Measurements from ENCODE around the gene COL4A3.

The COL4A3 gene

GRCh38 chr2:227344231-227344630, 179.8 kb downstream of the COL4A3 start:
- DNase-seq (ENCODE audit: low spot score), result no peak

DNA sequence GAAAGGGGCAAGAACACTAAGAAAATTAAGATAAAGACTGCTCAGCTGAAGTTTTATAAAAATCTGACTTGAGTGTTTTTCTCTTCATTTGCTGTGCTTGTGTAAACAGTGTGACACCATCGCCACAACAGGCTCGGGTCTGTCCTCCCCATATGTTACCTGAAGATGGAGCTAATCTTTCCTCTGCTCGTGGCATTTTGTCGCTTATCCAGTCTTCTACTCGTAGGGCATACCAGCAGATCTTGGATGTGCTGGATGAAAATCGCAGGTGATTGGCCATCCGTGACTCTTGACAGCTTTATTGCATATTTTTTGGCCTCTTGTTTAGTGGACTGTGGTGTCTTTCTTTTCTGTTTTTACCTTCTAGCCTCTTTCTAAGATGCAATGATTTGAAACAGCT, 182.7 kb downstream of the COL4A3 start:
- DNase-seq (ENCODE audit: low spot score), result no peak

DNA sequence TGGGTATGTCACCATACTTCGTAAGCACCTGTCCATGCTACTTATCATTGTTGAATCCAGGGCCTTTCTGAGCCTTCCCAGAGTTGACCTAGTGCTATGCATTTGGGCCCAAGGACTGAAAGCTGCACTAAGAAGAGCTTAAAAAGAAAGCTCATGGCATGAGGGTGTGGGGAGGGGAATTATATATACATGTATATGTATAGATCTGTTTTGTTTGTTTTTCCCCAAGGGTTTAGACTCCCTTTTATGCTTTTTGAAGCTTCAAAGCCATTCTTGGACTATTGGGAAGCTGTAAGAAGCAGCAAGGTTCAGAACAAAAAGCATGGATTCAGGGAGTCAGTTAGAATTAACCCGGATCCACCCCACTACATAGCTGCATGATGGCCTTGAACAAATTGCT, 183.9 kb downstream of the COL4A3 start:
- DNase-seq (ENCODE audit: low spot score), result no peak

GRCh38 chr2:227349989-227350612, 185.7 kb downstream of the COL4A3 start:
- no peak for DNase-seq (ENCODE audit: low spot score)

DNA sequence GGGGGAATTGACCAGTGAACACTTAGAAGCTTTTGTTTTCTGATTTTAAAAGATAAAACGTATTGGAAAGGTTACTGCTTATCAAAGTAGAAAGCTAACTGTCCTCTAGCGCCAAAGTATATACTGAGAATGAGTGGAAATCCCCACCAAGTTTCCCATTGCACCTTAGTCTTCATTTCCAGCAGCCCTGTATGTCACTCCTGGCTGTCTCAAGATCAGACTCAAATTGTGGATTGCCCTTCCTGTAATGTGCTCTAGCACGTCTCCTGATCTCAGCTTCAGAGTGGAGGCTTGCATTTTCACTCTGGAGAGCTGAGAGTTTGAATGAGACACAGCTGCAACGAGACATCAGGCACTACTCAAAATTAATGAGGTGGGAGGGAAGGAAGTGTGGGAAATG, 187.2 kb downstream of the COL4A3 start:
- no peak for DNase-seq (ENCODE audit: low spot score)

GRCh38 chr2:227360351-227360750, 195.9 kb downstream of the COL4A3 start:
- DNase-seq (ENCODE audit: low spot score), result no peak

GRCh38 chr2:227363756-227364155, 199.3 kb downstream of the COL4A3 start:
- no peak for DNase-seq (ENCODE audit: low spot score)
